Iris pigment epithelial cell (primary cell): ENCODE data around the gene ITGAE.

Source experiments
- DNase-seq: peaks from one replicate; pipeline ENCODE4 v3.0.0-alpha.2; 2011; ENCODE audit warnings: low read depth

ITGAE gene

GRCh38 chr17:3693141-3693540, 107.8 kb downstream of the ITGAE start:
- DNase-seq = no peak

- DNase-seq = no peak
These were observed 108.6 kb downstream of the ITGAE start for GRCh38 chr17:3692346-3692745.

- DNase-seq = no peak
These were observed 109.3 kb downstream of the ITGAE start for GRCh38 chr17:3691617-3692067.

DNA sequence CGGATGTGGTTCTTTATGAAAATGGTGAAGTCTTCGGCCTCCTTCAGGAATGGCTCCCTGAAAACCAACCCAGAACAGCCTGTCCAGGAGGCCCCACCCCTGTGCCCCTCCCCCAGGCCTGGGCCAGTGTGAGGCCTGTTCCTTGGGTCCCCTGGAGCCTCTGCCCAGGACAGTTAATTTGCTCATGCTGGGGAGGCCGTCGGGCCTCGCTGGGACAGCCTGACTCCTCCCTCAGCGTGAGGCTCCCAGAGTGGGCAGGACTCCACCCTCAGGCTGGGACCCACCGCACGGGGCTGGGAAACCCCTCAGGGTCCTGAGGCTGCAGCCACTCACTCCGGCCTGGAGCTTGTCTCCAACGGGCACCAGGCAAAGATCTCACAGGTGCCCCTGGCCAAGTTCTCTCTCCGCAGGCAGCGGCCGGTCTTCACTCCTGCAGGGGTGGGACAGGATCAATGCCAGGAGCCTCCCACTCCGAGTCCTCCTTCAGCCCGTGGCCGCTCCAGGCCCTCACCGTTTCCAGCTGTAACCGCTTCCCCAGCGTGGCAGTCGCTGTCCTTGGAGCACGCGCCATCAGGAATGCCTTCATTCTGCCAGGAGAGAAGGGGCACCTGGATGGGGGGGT, 110.8 kb downstream of the ITGAE start:
- DNase-seq = no peak

DNA sequence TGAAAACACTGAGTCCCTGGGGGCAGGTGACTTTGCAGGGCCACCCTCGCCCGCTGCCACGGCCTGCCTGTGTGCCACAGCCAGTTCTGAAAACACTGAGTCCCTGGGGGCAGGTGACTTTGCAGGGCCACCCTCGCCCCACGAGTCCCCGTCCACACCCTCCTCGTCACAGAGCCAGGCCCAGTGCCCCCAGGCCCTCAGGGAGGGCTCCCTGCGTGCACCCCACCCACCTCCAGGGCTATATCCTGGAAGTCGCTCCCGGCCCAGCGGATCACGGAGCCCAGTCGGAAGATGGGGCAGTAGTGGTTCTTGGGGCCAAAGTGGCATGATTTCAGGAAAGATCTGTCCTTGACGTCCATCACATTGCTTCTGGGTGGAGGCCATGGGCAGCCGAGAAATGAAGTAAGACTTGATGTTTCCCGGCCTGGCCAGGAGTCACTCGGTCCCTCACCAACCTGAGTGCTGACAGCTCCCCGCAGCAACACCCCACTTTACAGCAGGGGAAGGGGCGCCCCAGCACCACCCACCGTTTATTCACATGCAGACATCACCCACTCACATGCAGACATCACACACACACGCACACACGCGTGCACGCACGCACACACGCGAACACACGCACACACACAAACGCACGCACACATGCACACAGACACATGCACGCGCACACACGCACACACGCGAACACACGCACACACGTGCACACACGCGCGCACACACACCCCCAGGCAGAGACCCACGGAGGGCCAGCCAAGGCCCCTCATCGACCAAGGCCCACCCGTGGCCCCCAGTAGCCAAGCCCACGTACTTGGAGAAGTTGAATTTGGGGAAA, 111.5 kb downstream of the ITGAE start:
- DNase-seq = no peak

DNA sequence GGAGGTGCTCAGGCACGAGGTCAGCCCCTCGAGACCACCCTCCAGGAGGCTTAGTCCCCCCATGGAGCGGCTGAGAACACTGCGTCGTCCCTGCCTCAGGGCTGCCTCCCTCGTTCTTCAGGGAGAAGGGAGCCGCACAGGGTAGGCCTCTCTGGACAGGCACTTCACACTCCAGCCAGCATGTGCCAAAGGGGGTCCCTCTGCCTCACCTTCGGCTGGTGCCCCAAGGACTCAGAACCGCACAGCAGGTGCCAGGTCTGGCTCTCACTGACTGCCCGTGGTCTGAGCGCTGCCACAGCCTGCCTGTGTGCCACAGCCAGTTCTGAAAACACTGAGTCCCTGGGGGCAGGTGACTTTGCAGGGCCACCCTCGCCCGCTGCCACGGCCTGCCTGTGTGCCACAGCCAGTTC, 112.1 kb downstream of the ITGAE start:
- no peak for DNase-seq

GRCh38 chr17:3688027-3688553, 112.9 kb downstream of the ITGAE start:
- no peak for DNase-seq

GRCh38 chr17:3685174-3685573, 115.8 kb downstream of the ITGAE start:
- no peak for DNase-seq

GRCh38 chr17:3683054-3683511, 117.9 kb downstream of the ITGAE start:
- DNase-seq = no peak

- no peak for DNase-seq
These were observed 119.0 kb downstream of the ITGAE start for GRCh38 chr17:3682033-3682432.

DNA sequence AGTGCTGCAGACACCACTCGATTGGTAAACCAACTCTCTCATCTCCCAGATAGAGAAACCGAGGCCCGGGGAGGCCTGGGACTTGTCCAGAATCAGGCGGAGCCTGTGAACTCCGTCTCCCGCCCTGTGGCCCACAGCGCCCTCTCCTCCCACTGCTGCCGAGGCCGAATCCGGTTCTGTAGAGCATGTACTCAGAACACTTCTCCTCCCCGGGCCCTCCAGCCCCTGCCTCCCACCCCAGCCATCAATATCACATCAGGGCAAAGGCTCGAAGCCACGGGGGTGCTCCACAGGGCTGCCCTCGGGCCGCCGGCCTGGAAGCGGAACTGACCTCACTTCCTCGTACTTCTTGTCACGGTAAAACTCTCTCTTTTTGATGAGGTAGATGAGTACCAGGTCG, 119.4 kb downstream of the ITGAE start:
- no peak for DNase-seq

GRCh38 chr17:3681057-3681456, 119.9 kb downstream of the ITGAE start:
- no peak for DNase-seq

DNA sequence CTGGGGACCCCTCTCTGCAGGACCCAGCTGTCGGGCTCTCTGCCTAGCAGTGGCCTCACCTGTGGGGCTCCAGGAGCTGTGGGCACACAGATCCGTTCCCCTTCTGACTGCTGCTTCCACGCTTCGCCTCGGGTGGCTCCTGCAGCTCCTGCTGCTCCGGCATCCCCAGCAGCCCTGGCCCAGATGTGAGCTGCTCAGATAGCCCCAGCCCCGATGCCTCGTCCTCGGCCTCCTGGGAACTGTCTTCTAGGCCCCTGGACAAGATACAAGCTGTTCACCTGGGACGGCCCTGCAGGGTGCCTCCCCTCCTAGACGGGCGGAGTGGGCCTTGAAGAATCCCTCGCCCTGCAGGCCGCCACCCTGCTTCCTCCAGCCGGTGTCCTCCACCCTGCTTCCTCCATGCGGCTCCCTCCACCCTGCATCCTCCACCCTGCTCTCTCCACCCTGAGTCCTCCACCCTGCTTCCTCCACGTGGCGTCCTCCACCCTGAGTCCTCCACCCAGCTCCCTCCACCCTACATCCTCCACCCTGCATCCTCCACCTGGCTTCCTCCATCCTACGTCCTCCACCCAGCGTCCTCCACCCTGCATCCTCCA, 121.4 kb downstream of the ITGAE start:
- DNase-seq = no peak

DNA sequence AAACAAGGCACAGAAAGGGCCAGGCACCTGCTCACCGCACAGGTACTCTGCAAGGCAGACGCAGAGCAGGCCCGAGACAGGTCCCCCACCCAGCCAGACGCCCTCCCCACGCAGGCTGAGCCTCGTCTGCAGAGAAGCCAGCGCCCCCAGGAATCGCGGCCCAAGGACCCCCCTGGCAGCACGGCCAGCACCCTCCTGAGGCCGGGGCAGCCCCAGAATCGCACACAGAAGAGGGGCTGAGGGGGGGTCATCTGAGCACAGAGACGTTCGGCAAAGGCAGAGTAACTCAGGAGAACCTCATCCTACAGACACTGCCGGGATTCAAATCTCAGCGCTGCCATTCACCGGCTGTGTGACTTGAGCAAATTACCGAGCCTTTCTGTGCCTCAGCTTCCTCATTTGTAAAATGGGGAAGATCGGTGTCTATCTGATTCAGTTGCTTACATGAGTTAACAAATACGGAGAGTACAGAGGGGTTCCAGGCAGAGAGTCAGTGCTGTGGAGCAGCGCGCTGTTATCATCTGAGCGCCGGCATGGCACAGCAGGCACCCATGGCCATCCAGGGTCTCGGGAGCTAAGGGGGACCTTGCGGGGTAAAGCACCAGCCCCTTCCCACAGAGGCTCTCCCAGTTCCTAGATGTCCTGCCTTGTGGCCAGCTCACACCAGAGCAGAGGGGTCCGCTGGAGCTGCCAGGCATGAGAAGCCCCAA, 122.0 kb downstream of the ITGAE start:
- DNase-seq = no peak

GRCh38 chr17:3678095-3678820, 122.7 kb downstream of the ITGAE start:
- DNase-seq = no peak

GRCh38 chr17:3675886-3676285, 125.1 kb downstream of the ITGAE start:
- no peak for DNase-seq

DNA sequence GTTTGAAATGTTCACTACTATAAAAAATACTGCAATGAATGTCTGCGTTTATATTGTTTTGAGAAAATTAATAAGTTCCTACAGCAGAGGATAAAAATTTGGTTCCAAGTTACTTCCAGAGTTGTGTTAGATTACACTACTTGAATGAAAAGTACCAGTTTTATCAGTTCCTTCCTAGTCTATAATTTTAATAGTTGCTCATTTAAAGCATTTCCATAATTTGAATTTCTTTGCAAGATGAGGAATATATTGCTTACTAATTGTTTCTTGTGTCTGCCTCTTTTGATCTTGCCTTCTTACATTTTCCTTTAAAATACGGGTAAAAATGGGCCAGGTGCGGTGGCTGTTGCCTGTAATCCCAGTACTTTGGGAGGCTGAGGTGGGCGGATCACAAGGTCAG, 128.4 kb downstream of the ITGAE start:
- DNase-seq = no peak

GRCh38 chr17:3669548-3669947, 131.4 kb downstream of the ITGAE start:
- DNase-seq = no peak

DNA sequence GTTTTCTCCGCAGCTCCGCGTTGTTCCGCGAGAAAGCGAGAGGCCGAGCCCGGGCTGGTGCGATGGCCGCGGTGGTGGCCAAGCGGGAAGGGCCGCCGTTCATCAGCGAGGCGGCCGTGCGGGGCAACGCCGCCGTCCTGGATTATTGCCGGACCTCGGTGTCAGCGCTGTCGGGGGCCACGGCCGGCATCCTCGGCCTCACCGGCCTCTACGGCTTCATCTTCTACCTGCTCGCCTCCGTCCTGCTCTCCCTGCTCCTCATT, 132.0 kb downstream of the ITGAE start:
- no peak for DNase-seq

DNA sequence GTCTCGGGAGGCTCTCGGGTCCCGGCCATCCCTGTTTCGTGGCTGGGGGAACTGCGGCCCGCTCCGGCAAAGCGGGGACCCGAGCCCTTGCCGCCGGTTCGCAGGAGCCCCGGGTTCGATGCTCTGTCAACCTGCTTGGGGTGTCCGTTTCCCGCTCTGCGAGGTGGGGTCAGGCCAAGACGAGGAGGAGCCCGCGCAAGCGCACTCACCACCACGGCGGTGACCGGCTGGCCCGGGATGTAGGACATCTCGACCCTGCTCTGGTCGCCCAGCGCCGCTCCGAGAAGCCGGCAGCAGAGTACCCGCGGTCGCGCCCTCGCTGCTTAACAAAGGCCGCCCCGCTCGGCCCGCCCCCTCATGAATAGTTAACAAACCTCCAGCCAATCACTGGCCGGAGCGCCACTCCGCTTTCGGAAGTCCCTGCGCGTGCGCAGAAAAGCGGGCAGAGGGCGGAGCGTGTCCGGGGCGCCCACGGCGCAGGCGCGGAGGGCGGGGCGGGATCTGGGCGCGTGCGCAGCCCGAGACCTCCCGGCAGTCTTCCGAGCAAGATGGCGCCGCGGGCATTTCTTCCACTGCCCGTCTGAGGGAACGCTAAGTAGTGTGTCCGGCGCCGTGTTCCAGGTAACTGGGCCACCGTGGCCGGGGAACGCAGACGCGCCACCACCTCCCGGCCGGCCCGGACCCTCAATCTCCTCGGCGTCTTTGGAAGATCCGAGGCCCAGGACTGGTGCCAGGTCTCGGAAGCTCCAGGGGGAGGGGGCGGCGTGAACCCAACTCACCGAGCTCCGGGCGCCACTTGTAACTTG, 132.5 kb downstream of the ITGAE start, which contains the start of the genes EMC6 and TAX1BP3:
EMC6 (plus strand) TSS at position 534 of the 806 bp plus-strand sequence. CDS start 335 bp downstream, outside the sequence.
TAX1BP3 (minus strand) TSS at position 300 of the 806 bp plus-strand sequence; CDS start at position 248, 52 bp downstream.
- DNase-seq = peak; percentile 96
